CD4-positive, alpha-beta T cell (primary cell): ENCODE results near the gene RIPOR2. TPM values are rescaled to one million over a fixed set of nuclear protein-coding genes. Genes with fewer than 3 reads are reported as not detected.

Experiments used
- ATAC-seq: fragments of 200-7000 bp; cut with Tn5 transposase; one replicate; pipeline ENCODE4 v1.10.0; 2022; ENCODE audit warnings: mild to moderate bottlenecking; ENCODE audit not compliant: poor library complexity
- CTCF ChIA-PET: fragments of 350-600 bp; sonication (Branson Sonifier 250); formaldehyde crosslinking; loops from one replicate; lab custom pipeline; 2021; ENCODE audit warnings: antibody characterized with exemption, inconsistent platforms; lab: Charles Lee
- POLR2A ChIA-PET: fragments of 350-600 bp; sonication (Branson Sonifier 250); formaldehyde crosslinking; loops from one replicate; lab custom pipeline; 2021; ENCODE audit warnings: antibody characterized with exemption, inconsistent platforms; lab: Charles Lee
- DNase-seq, 14 experiments: peaks; one replicate each; pipeline ENCODE4 v3.0.0-alpha.2; 2013 to 2020; ENCODE audit warnings: mixed read lengths in 2 of 14
- H3K27ac ChIP-seq, 2 donors: one replicate each; pipeline versions ENCODE4 v1.5.1 to v1.7.0; 2013; ENCODE audit warnings: low read length in 2 of 2, low read depth in 1 of 2, mild to moderate bottlenecking in 1 of 2
- H3K27me3 ChIP-seq, 2 experiments: 1 replicate in 1 of 2; 2 replicates in 1 of 2; pipeline versions ENCODE4 v1.6.1 to v1.7.0; 2013; ENCODE audit warnings: low read length in 2 of 2, control low read depth in 1 of 2, mild to moderate bottlenecking in 1 of 2, moderate library complexity in 1 of 2; ENCODE audit not compliant: insufficient read depth in 2 of 2, control insufficient read depth in 1 of 2
- H3K36me3 ChIP-seq: one replicate; pipeline ENCODE4 v1.6.1; 2013; ENCODE audit warnings: low read length, control low read depth; ENCODE audit not compliant: insufficient read depth
- H3K4me1 ChIP-seq: one replicate; pipeline ENCODE4 v1.6.1; 2013; ENCODE audit warnings: low read length, control low read depth; ENCODE audit not compliant: insufficient read depth
- H3K4me3 ChIP-seq: one replicate; pipeline ENCODE4 v1.5.1; 2013; ENCODE audit warnings: mild to moderate bottlenecking, low read length, moderate library complexity
- H3K9me3 ChIP-seq, 2 experiments: 1 replicate in 1 of 2; 2 replicates in 1 of 2; pipeline versions ENCODE4 v1.6.1 to v1.7.0; 2013; ENCODE audit warnings: low read length in 2 of 2, mild to moderate bottlenecking in 2 of 2, control low read depth in 1 of 2, moderate library complexity in 1 of 2; ENCODE audit not compliant: control insufficient read depth in 1 of 2, insufficient read depth in 1 of 2
- H3K27ac Mint-ChIP-seq: one replicate; pipeline ENCODE4 v1.8.0; 2020; ENCODE audit warnings: mixed read lengths
- H3K27me3 Mint-ChIP-seq: one replicate; pipeline ENCODE4 v1.8.0; 2021; ENCODE audit warnings: mixed read lengths
- H3K36me3 Mint-ChIP-seq: one replicate; pipeline ENCODE4 v1.8.0; 2021; ENCODE audit warnings: low read depth, mixed read lengths
- H3K4me1 Mint-ChIP-seq: one replicate; pipeline ENCODE4 v1.8.0; 2021; ENCODE audit warnings: low read depth, mixed read lengths
- H3K4me3 Mint-ChIP-seq: one replicate; pipeline ENCODE4 v1.8.0; 2020; ENCODE audit warnings: mild to moderate bottlenecking, mixed read lengths
- H3K9me3 Mint-ChIP-seq: one replicate; pipeline ENCODE4 v1.8.0; 2020; ENCODE audit warnings: mixed read lengths
- intact Hi-C, 2 experiments: fragments of 100-400 bp; cut with DNase I in 1 of 2; cut with micrococcal nuclease in 1 of 2; formaldehyde crosslinking; loops; one replicate each; pipeline versions ENCODE4 v1.15.1 to v1.9.0; 2023 to 2025; cut with DNase I, micrococcal nuclease
- total RNA-seq, 174 experiments: library from RNA in 2 of 174; stranded (reverse) in 2 of 174; gene quantifications; one replicate each; pipeline ENCODE4 v1.2.3 and lab custom pipeline; 2021 to 2026
- TF ChIP-seq, protein P1 (sequence below): fragments of 200-600 bp; IDR thresholded peaks from one replicate; pipeline ENCODE4 v1.8.0; 2022; ENCODE audit warnings: antibody characterized with exemption, mild to moderate bottlenecking

RIPOR2 gene
- total RNA-seq, 2 experiments from 2014 or later = 123 to 129 TPM

DNA sequence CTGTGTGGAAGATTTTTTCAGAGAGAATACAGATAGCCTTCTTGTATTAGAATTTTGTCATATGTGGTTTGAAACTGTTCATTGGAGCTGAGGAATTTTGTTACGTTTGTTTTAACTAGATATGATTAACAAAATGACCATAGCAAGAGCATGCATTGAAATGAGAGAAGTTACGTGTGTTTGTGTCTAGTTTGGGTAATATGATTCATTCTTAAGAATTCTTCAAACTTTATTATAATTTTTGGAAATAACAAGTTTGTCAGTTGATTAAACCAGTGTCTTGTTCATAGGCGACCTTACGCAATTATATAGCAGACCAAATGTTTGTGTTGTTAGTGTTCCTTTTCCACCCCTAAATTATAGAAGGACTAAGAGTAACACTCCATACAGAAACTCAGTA is 155.6 kb downstream of the RIPOR2 start:
- ATAC-seq (no peak), DNase-seq (no peak)
- H3K27ac Mint-ChIP-seq = no peak overlapping the region
- H3K9me3 Mint-ChIP-seq = no peaks in the 10 kb centered on the region
- H3K27ac ChIP-seq = no peak overlapping the region
- no peaks in the 10 kb centered on the region for H3K27me3 Mint-ChIP-seq
- no peak overlapping the region for H3K4me3 ChIP-seq
- intact Hi-C loops = no loop called here
- peaks cover 35% of the 10 kb centered on the region for H3K36me3 Mint-ChIP-seq
- H3K36me3 ChIP-seq = peaks cover 12% of the 10 kb centered on the region
- ChIA-PET POLR2A (no interaction called here), CTCF (interaction anchor here (1.3 kb wide), 1 partner anchor 19 kb away, joined by 3 read pairs; no protein-coding TSS in a partner anchor)
- peaks cover 10% of the 10 kb centered on the region for H3K4me1 ChIP-seq
- no peaks in the 10 kb centered on the region for H3K27me3 ChIP-seq
- H3K4me3 Mint-ChIP-seq = no peak overlapping the region
- H3K9me3 ChIP-seq = no peaks in the 10 kb centered on the region
- TF ChIP-seq, protein P1, sequence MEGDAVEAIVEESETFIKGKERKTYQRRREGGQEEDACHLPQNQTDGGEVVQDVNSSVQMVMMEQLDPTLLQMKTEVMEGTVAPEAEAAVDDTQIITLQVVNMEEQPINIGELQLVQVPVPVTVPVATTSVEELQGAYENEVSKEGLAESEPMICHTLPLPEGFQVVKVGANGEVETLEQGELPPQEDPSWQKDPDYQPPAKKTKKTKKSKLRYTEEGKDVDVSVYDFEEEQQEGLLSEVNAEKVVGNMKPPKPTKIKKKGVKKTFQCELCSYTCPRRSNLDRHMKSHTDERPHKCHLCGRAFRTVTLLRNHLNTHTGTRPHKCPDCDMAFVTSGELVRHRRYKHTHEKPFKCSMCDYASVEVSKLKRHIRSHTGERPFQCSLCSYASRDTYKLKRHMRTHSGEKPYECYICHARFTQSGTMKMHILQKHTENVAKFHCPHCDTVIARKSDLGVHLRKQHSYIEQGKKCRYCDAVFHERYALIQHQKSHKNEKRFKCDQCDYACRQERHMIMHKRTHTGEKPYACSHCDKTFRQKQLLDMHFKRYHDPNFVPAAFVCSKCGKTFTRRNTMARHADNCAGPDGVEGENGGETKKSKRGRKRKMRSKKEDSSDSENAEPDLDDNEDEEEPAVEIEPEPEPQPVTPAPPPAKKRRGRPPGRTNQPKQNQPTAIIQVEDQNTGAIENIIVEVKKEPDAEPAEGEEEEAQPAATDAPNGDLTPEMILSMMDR = no peak
- H3K4me1 Mint-ChIP-seq = peaks cover 28% of the 10 kb centered on the region

DNA sequence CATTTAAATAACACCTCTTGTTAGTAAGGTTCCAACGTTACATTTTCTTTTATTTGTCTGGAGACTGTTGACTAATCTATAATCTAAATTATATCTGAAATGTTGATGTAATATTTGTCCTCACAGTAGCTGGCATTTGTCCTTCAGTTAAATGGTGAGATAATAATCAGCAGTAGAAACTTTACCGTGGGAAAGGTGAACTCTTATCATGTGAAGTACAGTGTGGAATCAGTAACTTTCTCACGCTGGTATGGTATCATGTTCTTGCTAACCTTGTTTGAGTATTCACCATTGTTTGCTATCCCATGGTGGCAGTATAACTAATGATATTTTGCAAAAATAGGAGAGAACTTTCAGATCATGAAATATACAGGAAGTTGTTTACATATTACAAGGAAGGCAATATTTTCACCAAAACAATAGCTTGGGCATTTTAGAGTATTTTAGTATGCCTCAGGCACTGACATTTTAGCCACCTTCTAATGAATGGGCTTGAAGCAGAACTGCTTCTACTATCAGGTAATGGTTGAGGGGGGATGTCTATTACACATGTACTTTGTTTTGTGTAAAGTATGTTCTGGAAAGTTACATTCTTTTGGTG is 156.2 kb downstream of the RIPOR2 start:
- Histone ChIP-seq H3K27ac (no peak overlapping the region), H3K36me3 (peaks cover 12% of the 10 kb centered on the region), H3K27me3 (no peaks in the 10 kb centered on the region), H3K4me3 (no peak overlapping the region), H3K9me3 (no peaks in the 10 kb centered on the region), H3K4me1 (peaks cover 10% of the 10 kb centered on the region)
- H3K27ac Mint-ChIP-seq = no peak overlapping the region
- H3K4me1 Mint-ChIP-seq = peaks cover 33% of the 10 kb centered on the region
- no peaks in the 10 kb centered on the region for H3K9me3 Mint-ChIP-seq
- intact Hi-C loops = loop anchor here in 1 of 2 experiments (5.0 kb wide), 2 partner anchors 248 to 293 kb away; no protein-coding TSS in a partner anchor
- CTCF ChIA-PET = interaction anchor here (0.6 to 1.3 kb wide), 2 partner anchors 20 to 294 kb away, joined by 3 read pairs; no protein-coding TSS in a partner anchor
- no peaks in the 10 kb centered on the region for H3K27me3 Mint-ChIP-seq
- DNase-seq (no peak), ATAC-seq (no peak)
- TF ChIP-seq, protein P1 = no peak
- POLR2A ChIA-PET = interaction anchor here (1.0 to 1.3 kb wide), 2 partner anchors 14 to 58 kb away, joined by 3 read pairs; no protein-coding TSS in a partner anchor
- H3K4me3 Mint-ChIP-seq = no peak overlapping the region
- peaks cover 40% of the 10 kb centered on the region for H3K36me3 Mint-ChIP-seq

DNA sequence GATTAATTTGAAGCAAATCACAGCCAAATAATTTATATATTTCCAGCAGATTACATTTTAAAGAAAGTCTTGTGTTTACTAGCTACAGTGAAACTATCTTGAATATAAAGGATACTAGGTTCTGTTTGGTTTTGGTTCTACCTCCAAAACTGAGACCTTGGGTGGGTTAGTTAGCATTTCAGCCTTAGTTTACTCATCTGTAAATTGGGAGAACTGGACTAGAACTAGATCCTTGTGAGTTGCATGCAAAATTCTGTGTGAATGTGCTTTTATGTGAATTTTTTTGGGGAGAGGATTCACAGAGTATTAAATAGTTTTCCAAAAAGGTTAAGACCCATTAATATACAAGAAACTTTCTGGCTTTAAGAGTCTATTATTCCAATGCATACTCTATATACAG is 156.9 kb downstream of the RIPOR2 start:
- peaks cover 34% of the 10 kb centered on the region for H3K4me1 Mint-ChIP-seq
- ChIA-PET CTCF (interaction anchor here (0.6 to 1.3 kb wide), 2 partner anchors 20 to 294 kb away, joined by 3 read pairs; no protein-coding TSS in a partner anchor), POLR2A (interaction anchor here (1.0 to 1.3 kb wide), 2 partner anchors 14 to 57 kb away, joined by 3 read pairs; no protein-coding TSS in a partner anchor)
- H3K4me3 Mint-ChIP-seq = no peak overlapping the region
- Histone ChIP-seq H3K9me3 (no peaks in the 10 kb centered on the region), H3K27ac (no peak overlapping the region), H3K27me3 (no peaks in the 10 kb centered on the region), H3K4me1 (peaks cover 15% of the 10 kb centered on the region), H3K36me3 (peaks cover 12% of the 10 kb centered on the region), H3K4me3 (no peak overlapping the region)
- intact Hi-C loops = loop anchor here in 1 of 2 experiments (5.0 kb wide), 2 partner anchors 248 to 293 kb away; no protein-coding TSS in a partner anchor
- H3K36me3 Mint-ChIP-seq = peaks cover 35% of the 10 kb centered on the region
- DNase-seq = no peak
- TF ChIP-seq, protein P1 = no peak
- H3K9me3 Mint-ChIP-seq = no peaks in the 10 kb centered on the region
- no peak overlapping the region for H3K27ac Mint-ChIP-seq
- ATAC-seq = no peak
- no peaks in the 10 kb centered on the region for H3K27me3 Mint-ChIP-seq
